HG02571 (cell line): Measurements from ENCODE around the gene CBY2.

Experiments
- ATAC-seq: cut with Tn5 transposase; IDR thresholded peaks from one replicate; pipeline ENCODE4 v1.9.1; 2021; ENCODE audit warnings: mild to moderate bottlenecking, moderate library complexity; ENCODE audit not compliant: unreplicated experiment

CBY2 gene

GRCh38 chr13:45700971-45701900, 884 bp upstream of the CBY2 start:
- ATAC-seq: peak; percentile 59

- no peak for ATAC-seq
Measured at GRCh38 chr13:45702869-45703391, 810 bp downstream of the CBY2 start.

GRCh38 chr13:45704211-45704739, 2.2 kb downstream of the CBY2 start:
- no peak for ATAC-seq

- ATAC-seq: no peak
Measured at GRCh38 chr13:45704854-45705695, 3.0 kb downstream of the CBY2 start.

GRCh38 chr13:45705918-45706317, 3.8 kb downstream of the CBY2 start:
- peak; percentile 45 for ATAC-seq

GRCh38 chr13:45707516-45708100, 5.5 kb downstream of the CBY2 start:
- ATAC-seq: no peak

GRCh38 chr13:45711951-45712350, 9.8 kb downstream of the CBY2 start:
- ATAC-seq: no peak

GRCh38 chr13:45713106-45713690, 11.1 kb downstream of the CBY2 start:
- ATAC-seq: no peak

GRCh38 chr13:45713721-45714120, 11.6 kb downstream of the CBY2 start:
- ATAC-seq: no peak

- ATAC-seq: no peak
Measured at GRCh38 chr13:45714170-45714569, 12.1 kb downstream of the CBY2 start.

GRCh38 chr13:45715351-45715750, 13.2 kb downstream of the CBY2 start:
- no peak for ATAC-seq

GRCh38 chr13:45717349-45717748, 15.2 kb downstream of the CBY2 start:
- ATAC-seq: no peak

GRCh38 chr13:45718063-45718462, 15.9 kb downstream of the CBY2 start:
- ATAC-seq: no peak

- no peak for ATAC-seq
Measured at GRCh38 chr13:45718992-45719391, 16.9 kb downstream of the CBY2 start.

GRCh38 chr13:45721203-45721731, 19.1 kb downstream of the CBY2 start:
- ATAC-seq: no peak

- no peak for ATAC-seq
Measured at GRCh38 chr13:45723798-45724197, 21.7 kb downstream of the CBY2 start.

- no peak for ATAC-seq
Measured at GRCh38 chr13:45728759-45729158, 26.6 kb downstream of the CBY2 start.

GRCh38 chr13:45731455-45731854, 29.3 kb downstream of the CBY2 start:
- no peak for ATAC-seq

- ATAC-seq: no peak
Measured at GRCh38 chr13:45732916-45733315, 30.8 kb downstream of the CBY2 start.

GRCh38 chr13:45733361-45733760, 31.2 kb downstream of the CBY2 start:
- ATAC-seq: no peak
